T-helper 17 cell (primary cell): ENCODE data around the gene ABLIM3. TPM values are rescaled to one million over a fixed set of nuclear protein-coding genes. Genes with fewer than 3 reads are reported as not detected.
A peak's percentile ranks its signal among the peaks of the same experiment; 100 is the strongest.

Experiments used
- ATAC-seq: fragments of 150-1000 bp; cut with Tn5 transposase; 2 replicates; pipeline ENCODE4 v1.10.0; 2021; ENCODE audit warnings: mild to moderate bottlenecking, moderate library complexity
- DNase-seq, 3 donors: peaks; one replicate each; pipeline versions ENCODE4 v3.0.0 to v3.0.0-alpha.2; 2020 to 2021
- H3K9me3 ChIP-seq: one replicate; pipeline ENCODE4 v1.7.0; 2013; ENCODE audit warnings: low read length, mild to moderate bottlenecking; ENCODE audit not compliant: control insufficient read depth, poor library complexity, severe bottlenecking
- H3K27ac Mint-ChIP-seq: one replicate; pipeline ENCODE4 v1.8.0; 2022; ENCODE audit warnings: mild to moderate bottlenecking, moderate library complexity, mixed read lengths
- H3K27me3 Mint-ChIP-seq: one replicate; pipeline ENCODE4 v1.8.0; 2022; ENCODE audit warnings: mixed read lengths
- H3K36me3 Mint-ChIP-seq: one replicate; pipeline ENCODE4 v1.8.0; 2022; ENCODE audit warnings: low read depth, mixed read lengths
- H3K4me1 Mint-ChIP-seq: one replicate; pipeline ENCODE4 v1.8.0; 2022; ENCODE audit warnings: mild to moderate bottlenecking, mixed read lengths
- H3K4me3 Mint-ChIP-seq: one replicate; pipeline ENCODE4 v1.8.0; 2022; ENCODE audit warnings: mild to moderate bottlenecking, moderate library complexity, mixed read lengths
- total RNA-seq, 4 donors: library from RNA in 2 of 4; stranded (reverse) in 2 of 4; gene quantifications; one replicate each; pipeline ENCODE4 v1.2.3 and lab custom pipeline; 2022 to 2026

The ABLIM3 gene
- total RNA-seq, 2 donors from 2014 or later, result 0.55 to 18.5 TPM

DNA sequence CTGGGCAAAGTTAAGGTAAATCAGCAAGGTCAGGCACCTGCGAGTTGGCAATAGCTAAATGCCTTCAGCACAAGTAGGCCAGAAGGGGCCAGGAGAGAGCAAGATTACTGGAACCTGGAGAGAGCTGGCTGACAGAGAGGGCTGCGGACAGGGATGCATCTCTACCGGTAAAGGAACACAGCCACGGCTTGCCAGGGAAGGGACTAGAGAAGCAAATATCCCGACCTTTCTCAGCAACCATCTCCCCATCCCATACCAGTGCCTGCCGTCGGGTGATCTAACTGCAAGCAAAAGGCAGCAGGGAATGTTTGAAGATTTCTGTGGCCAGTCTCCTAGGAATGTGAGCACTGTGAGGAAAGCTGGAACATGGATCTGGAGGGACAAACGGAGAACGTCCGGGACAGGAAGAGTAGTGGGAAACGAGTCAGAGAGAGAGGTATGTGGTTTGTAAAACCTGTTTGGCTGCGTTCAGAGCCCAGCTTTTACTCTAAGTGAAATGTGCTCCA is 15.9 kb upstream of the ABLIM3 start:
- H3K27me3 Mint-ChIP-seq, result peaks cover 76% of the 10 kb centered on the region
- H3K27ac Mint-ChIP-seq, result no peak overlapping the region
- no peak for ATAC-seq
- peaks cover 2% of the 10 kb centered on the region for H3K36me3 Mint-ChIP-seq
- H3K4me1 Mint-ChIP-seq, result peaks cover 2% of the 10 kb centered on the region
- H3K9me3 ChIP-seq, result no peaks in the 10 kb centered on the region
- DNase-seq, result no peak
- H3K4me3 Mint-ChIP-seq, result no peak overlapping the region

DNA sequence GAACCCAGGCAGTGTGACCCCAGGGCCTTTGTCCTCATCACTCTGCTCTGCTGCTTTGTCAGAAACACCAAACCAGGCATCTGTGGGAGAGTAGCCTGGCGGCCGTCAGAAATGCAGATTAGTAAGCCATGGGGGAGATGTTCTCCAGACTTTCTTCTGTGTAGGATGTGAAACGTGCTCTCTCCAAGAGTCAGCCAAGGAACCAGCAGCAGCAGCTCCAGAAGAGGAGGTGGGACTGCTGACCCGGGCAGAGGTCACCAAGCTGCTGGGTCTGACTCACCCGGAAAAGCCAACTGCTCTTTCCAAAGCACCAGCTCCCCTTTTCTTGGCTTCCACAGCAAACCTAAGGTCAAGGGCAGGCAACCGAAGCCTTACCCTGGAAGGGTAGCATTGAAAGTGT is 14.4 kb upstream of the ABLIM3 start:
- Mint-ChIP-seq H3K27me3 (peaks cover 83% of the 10 kb centered on the region), H3K4me1 (peaks cover 2% of the 10 kb centered on the region), H3K36me3 (peaks cover 2% of the 10 kb centered on the region), H3K27ac (no peak overlapping the region), H3K4me3 (no peak overlapping the region)
- no peak for DNase-seq
- no peaks in the 10 kb centered on the region for H3K9me3 ChIP-seq
- no peak for ATAC-seq

GRCh38 chr5:149127394-149127955 is 13.8 kb upstream of the ABLIM3 start:
- H3K36me3 Mint-ChIP-seq, result peaks cover 2% of the 10 kb centered on the region
- H3K4me1 Mint-ChIP-seq, result peaks cover 2% of the 10 kb centered on the region
- H3K9me3 ChIP-seq, result no peaks in the 10 kb centered on the region
- peaks cover 84% of the 10 kb centered on the region for H3K27me3 Mint-ChIP-seq
- no peak overlapping the region for H3K27ac Mint-ChIP-seq
- no peak for ATAC-seq
- H3K4me3 Mint-ChIP-seq, result no peak overlapping the region
- no peak for DNase-seq

- no peaks in the 10 kb centered on the region for H3K9me3 ChIP-seq
- Mint-ChIP-seq H3K27ac (no peak overlapping the region), H3K4me3 (no peak overlapping the region), H3K36me3 (peaks cover 2% of the 10 kb centered on the region), H3K27me3 (peaks cover 87% of the 10 kb centered on the region), H3K4me1 (peaks cover 2% of the 10 kb centered on the region)
- DNase-seq (no peak), ATAC-seq (peak; percentile 48)
Measured at GRCh38 chr5:149128023-149128875, 13.0 kb upstream of the ABLIM3 start.

DNA sequence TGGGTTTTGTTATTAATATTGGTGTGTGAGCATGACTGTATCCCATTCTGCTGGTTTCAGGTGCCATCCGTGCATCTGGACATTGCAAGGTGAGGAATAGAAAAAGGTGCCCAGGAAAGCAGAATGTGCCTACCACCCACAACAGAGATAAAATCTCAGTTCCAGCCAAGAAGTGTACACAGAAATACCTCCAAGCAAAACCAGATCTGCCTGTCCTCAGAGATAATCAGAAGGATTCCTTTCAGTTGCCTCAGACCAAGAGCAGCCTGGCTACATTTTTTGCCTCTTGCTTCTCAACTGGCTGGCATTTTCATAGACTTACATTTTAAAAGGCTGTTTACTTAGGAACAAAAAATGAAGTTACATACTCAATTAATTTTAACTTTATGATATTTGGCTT is 12.1 kb upstream of the ABLIM3 start:
- Mint-ChIP-seq H3K27me3 (peaks cover 87% of the 10 kb centered on the region), H3K27ac (no peak overlapping the region), H3K4me1 (peaks cover 2% of the 10 kb centered on the region), H3K4me3 (no peak overlapping the region), H3K36me3 (peaks cover 2% of the 10 kb centered on the region)
- no peaks in the 10 kb centered on the region for H3K9me3 ChIP-seq
- ATAC-seq, result no peak
- no peak for DNase-seq

- DNase-seq (no peak), ATAC-seq (no peak)
- no peak overlapping the region for H3K4me3 Mint-ChIP-seq
- H3K36me3 Mint-ChIP-seq, result no peaks in the 10 kb centered on the region
- H3K27me3 Mint-ChIP-seq, result peaks cover 84% of the 10 kb centered on the region
- H3K4me1 Mint-ChIP-seq, result no peaks in the 10 kb centered on the region
- no peaks in the 10 kb centered on the region for H3K9me3 ChIP-seq
- H3K27ac Mint-ChIP-seq, result no peak overlapping the region
Measured at GRCh38 chr5:149130121-149130914, 11.0 kb upstream of the ABLIM3 start.

GRCh38 chr5:149132474-149132873 is 8.8 kb upstream of the ABLIM3 start:
- DNase-seq (no peak), ATAC-seq (no peak)
- Mint-ChIP-seq H3K36me3 (peaks cover 4% of the 10 kb centered on the region), H3K4me3 (no peak overlapping the region), H3K27me3 (peaks cover 89% of the 10 kb centered on the region), H3K27ac (no peak overlapping the region), H3K4me1 (peaks cover 3% of the 10 kb centered on the region)
- no peaks in the 10 kb centered on the region for H3K9me3 ChIP-seq

DNA sequence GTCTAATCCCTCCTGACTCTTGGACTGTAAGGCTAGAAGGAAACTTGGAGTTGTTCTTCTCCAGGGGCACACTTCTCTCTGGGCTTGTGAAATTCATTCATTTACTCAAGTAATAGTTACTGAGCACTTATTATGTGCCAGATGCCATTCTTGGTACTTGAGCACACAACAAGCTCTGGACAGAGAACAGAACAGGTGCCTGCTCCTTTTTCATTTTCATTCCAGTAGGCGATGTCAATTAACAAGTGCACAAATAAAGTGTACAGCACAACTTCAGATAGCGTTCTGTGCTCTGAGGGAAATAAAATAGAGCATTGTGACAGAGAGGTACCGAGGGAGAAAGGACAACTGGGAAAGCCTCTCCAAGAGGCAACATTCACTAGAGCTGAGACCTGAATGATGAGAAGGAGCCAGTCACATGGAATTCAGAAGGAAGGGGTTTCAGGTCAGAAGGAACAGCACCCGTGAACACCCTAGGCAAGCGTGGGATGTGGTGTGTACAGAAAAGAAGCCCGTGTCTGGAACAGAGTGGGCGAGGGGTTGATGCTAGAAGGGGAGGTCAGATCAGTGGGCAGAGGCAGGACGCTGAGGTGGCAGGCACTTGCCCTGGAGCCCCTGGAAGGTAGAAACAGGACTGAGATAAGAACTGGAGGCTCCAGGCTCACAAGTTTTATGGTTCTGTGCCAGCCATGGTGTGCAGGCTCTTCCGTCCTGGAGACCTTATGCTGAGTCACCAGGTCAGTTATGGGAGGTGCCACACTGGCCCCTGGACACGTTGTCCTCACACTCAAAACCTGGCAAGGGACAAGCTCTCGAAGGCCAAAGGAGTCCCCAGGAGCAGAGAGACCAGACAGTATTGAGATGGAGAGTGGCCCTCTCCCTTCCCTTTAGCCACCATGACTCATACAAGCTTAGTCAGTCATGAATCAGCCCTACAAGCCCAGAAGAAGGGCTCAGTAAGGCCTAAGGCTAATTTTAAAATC is 7.2 kb upstream of the ABLIM3 start:
- H3K4me3 Mint-ChIP-seq, result no peak overlapping the region
- H3K36me3 Mint-ChIP-seq, result peaks cover 7% of the 10 kb centered on the region
- no peaks in the 10 kb centered on the region for H3K9me3 ChIP-seq
- peaks cover 83% of the 10 kb centered on the region for H3K27me3 Mint-ChIP-seq
- peak overlapping the region; percentile 73 for H3K27ac Mint-ChIP-seq
- DNase-seq (no peak), ATAC-seq (no peak)
- H3K4me1 Mint-ChIP-seq, result peaks cover 6% of the 10 kb centered on the region

- no peak for ATAC-seq
Measured at GRCh38 chr5:149134778-149135500, 6.4 kb upstream of the ABLIM3 start.

DNA sequence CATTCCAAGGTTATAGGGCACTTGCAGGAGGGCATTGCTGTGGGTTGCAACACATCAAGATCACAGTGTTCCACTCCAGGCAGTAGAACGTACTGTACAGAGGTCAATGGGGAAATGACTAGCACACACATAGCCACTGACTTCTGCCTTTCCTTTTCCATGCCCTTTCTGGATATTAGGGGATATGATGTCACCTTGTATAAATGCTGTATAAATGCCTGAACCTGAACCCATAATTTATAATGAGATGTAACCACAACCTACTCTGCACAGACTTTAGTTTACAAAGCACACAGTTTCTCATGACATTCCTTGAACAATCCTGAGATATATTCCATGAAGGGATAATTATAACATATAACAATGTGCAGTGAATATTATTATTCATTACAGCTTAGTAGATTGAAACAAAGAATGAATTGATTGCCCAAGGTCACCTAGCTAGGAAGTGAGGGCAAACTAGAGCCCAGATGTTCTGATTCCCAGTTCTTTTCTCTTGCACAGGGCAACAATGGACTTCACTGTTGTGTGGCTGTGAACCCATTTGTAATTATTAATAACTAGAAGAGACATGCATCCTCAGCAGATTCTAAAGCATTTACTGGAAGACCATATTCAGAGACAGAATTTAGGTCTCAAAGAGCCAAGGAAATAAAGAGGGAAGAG is 5.6 kb upstream of the ABLIM3 start:
- Mint-ChIP-seq H3K4me1 (peaks cover 6% of the 10 kb centered on the region), H3K36me3 (peaks cover 7% of the 10 kb centered on the region), H3K27ac (peak overlapping the region; percentile 41), H3K27me3 (peaks cover 79% of the 10 kb centered on the region), H3K4me3 (no peak overlapping the region)
- DNase-seq (no peak), ATAC-seq (no peak)
- no peaks in the 10 kb centered on the region for H3K9me3 ChIP-seq

More at GRCh38 chr5:149134778-149135500, 6.4 kb upstream of the ABLIM3 start:
- Mint-ChIP-seq H3K27ac (no peak overlapping the region), H3K4me3 (no peak overlapping the region), H3K4me1 (peaks cover 6% of the 10 kb centered on the region), H3K36me3 (peaks cover 7% of the 10 kb centered on the region), H3K27me3 (peaks cover 81% of the 10 kb centered on the region)
- no peaks in the 10 kb centered on the region for H3K9me3 ChIP-seq
- no peak for DNase-seq

GRCh38 chr5:149138182-149138923 is 2.9 kb upstream of the ABLIM3 start:
- DNase-seq (no peak), ATAC-seq (no peak)
- H3K36me3 Mint-ChIP-seq, result peaks cover 7% of the 10 kb centered on the region
- peaks cover 8% of the 10 kb centered on the region for H3K4me1 Mint-ChIP-seq
- H3K9me3 ChIP-seq, result no peaks in the 10 kb centered on the region
- peaks cover 63% of the 10 kb centered on the region for H3K27me3 Mint-ChIP-seq
- no peak overlapping the region for H3K4me3 Mint-ChIP-seq
- no peak overlapping the region for H3K27ac Mint-ChIP-seq
